ENCODE results near the gene KPNA5. TPM values are rescaled to one million over a fixed set of nuclear protein-coding genes. Genes with fewer than 3 reads are reported as not detected.
A peak's percentile ranks its signal among the peaks of the same experiment; 100 is the strongest.

KPNA5 gene
- total RNA-seq, 1 experiment from 2014 or later: 10.5 TPM

DNA sequence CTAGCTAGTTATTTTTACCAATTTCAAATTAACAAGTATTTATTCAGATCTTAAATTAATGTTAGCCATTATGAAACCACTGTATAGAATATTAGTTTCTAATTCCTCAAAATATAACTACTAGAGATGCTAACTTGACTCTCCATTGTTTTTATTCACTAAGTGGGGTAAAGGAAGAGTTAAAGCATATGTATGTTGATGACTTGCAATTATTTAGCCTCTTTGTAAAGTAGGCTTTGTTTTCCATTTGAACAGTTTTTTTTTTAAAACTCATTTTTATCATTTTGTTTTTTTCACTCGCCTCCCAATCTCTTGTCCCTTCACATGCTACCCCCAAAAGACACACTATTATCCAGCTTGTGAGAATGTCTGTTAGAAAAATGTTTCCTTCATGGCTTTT lies 81.2 kb downstream of the KPNA5 start:
- Histone ChIP-seq H3K27me3 (ENCODE audit: insufficient read depth, low read length) (peaks cover 17% of the 10 kb centered on the region; the same call in 1 of the 2 replicates), H3T11ph (ENCODE audit: low read length) (no peak overlapping the region), H3K56ac (ENCODE audit: insufficient read length, low read depth, low read length) (no peak overlapping the region), H3K27ac (ENCODE audit: insufficient read length, low read depth, low read length) (no peak overlapping the region), H2AFZ (ENCODE audit: low read length) (no peak overlapping the region), H3K14ac (ENCODE audit: insufficient read depth, low read length) (no peak overlapping the region), H4K91ac (ENCODE audit: insufficient read length, low read depth, low read length) (no peak overlapping the region), H3K4me2 (ENCODE audit: insufficient read depth, insufficient read length, low read length) (no peak overlapping the region), H3K18ac (ENCODE audit: insufficient read length, low read depth, low read length) (no peak overlapping the region), H2BK15ac (ENCODE audit: low read depth, low read length) (no peak overlapping the region), H2BK5ac (ENCODE audit: insufficient read length, low read length) (no peak overlapping the region), H2BK12ac (ENCODE audit: insufficient read length, low read depth, low read length) (no peak overlapping the region), H2BK20ac (ENCODE audit: low read depth, low read length, poor library complexity, severe bottlenecking) (no peak overlapping the region), H4K20me1 (ENCODE audit: control insufficient read depth, insufficient read depth, insufficient read length) (no peaks in the 10 kb centered on the region), H4K8ac (replicated peaks; ENCODE audit: insufficient read length, low read depth, low read length) (no peak overlapping the region), H3K23me2 (ENCODE audit: insufficient read length, low read depth, low read length, poor library complexity, severe bottlenecking) (peaks cover 12% of the 10 kb centered on the region), H3K9me3 (ENCODE audit: control insufficient read depth, low read depth, low read length) (no peaks in the 10 kb centered on the region), H2AK5ac (ENCODE audit: insufficient read length, low read length) (no peak overlapping the region), H3K23ac (ENCODE audit: insufficient read length, low read depth, low read length) (no peak overlapping the region), H3K79me2 (ENCODE audit: insufficient read depth, low read length) (no peaks in the 10 kb centered on the region), H3K9ac (ENCODE audit: extremely low read depth, insufficient read length, low read length) (no peak overlapping the region), H4K5ac (ENCODE audit: insufficient read length, low read depth, low read length) (no peak overlapping the region), H3K4ac (ENCODE audit: low read depth, low read length) (no peak overlapping the region), H2BK120ac (ENCODE audit: low read depth, low read length, poor library complexity, severe bottlenecking) (no peak overlapping the region), H3K79me1 (ENCODE audit: insufficient read depth, low read depth, low read length, poor library complexity, severe bottlenecking) (no peaks in the 10 kb centered on the region), H3K4me1 (ENCODE audit: insufficient read depth, low read length) (no peaks in the 10 kb centered on the region)
- Mint-ChIP-seq H3K4me3 (peak overlapping the region in 1 of 2 experiments; percentile 1; a peak in 1 of 5 replicates), H3K27me3 (ENCODE audit: low read depth) (peaks cover 36% of the 10 kb centered on the region), H3K36me3 (ENCODE audit: insufficient read depth in 1 of 3, low read depth in 3 of 3) (no peaks in the 10 kb centered on the region; a peak in 2 of 7 replicates), H3K4me1 (peaks cover 14 to 17% of the 10 kb centered on the region in 2 experiments), H3K9me3 (no peaks in the 10 kb centered on the region; a peak in 1 of 5 replicates), H3K27ac (no peak overlapping the region)
- WGBS (ENCODE audit: extremely low coverage, insufficient read length, low lambda C conversion rate): no CpG with 5 or more reads among the region's 1 CpG
- no peak for DNase-seq
- TF ChIP-seq, protein P1, sequence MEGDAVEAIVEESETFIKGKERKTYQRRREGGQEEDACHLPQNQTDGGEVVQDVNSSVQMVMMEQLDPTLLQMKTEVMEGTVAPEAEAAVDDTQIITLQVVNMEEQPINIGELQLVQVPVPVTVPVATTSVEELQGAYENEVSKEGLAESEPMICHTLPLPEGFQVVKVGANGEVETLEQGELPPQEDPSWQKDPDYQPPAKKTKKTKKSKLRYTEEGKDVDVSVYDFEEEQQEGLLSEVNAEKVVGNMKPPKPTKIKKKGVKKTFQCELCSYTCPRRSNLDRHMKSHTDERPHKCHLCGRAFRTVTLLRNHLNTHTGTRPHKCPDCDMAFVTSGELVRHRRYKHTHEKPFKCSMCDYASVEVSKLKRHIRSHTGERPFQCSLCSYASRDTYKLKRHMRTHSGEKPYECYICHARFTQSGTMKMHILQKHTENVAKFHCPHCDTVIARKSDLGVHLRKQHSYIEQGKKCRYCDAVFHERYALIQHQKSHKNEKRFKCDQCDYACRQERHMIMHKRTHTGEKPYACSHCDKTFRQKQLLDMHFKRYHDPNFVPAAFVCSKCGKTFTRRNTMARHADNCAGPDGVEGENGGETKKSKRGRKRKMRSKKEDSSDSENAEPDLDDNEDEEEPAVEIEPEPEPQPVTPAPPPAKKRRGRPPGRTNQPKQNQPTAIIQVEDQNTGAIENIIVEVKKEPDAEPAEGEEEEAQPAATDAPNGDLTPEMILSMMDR (conservative IDR thresholded peaks at IDR 0.05): no peak

Data from H9 (cell line).